Measurements from ENCODE around the gene LBH. TPM values are rescaled to one million over a fixed set of nuclear protein-coding genes. Genes with fewer than 3 reads are reported as not detected.
A peak's percentile ranks its signal among the peaks of the same experiment; 100 is the strongest.

LBH gene
- total RNA-seq, 1 experiment from 2014 or later, result 159 TPM

GRCh38 chr2:30245364-30245763 lies 14.0 kb downstream of the LBH start:
- H3K27me3 Mint-ChIP-seq (ENCODE audit: insufficient read depth, unreplicated experiment), result no peaks in the 10 kb centered on the region
- ChIA-PET POLR2A (no interaction called here), CTCF (interaction anchor here (0.9 kb wide), 1 partner anchor 466 kb away, joined by 3 read pairs; no protein-coding TSS in a partner anchor)
- no peaks in the 10 kb centered on the region for H3K9me3 Mint-ChIP-seq (ENCODE audit: unreplicated experiment)
- no peak for DNase-seq
- H3K36me3 Mint-ChIP-seq (ENCODE audit: insufficient read depth, unreplicated experiment), result peaks cover 88% of the 10 kb centered on the region
- Histone ChIP-seq H3K27me3 (replicated peaks; ENCODE audit: control insufficient read depth, insufficient read depth, low read length) (no peaks in the 10 kb centered on the region), H3K4me1 (peaks cover 5% of the 10 kb centered on the region; the same call in 1 of the 2 replicates), H3K9me3 (peaks cover 4% of the 10 kb centered on the region; the same call in 1 of the 2 replicates), H3K4me3 (ENCODE audit: low read depth, low read length) (no peak overlapping the region), H3K36me3 (ENCODE audit: control insufficient read depth, insufficient read depth, low read length) (no peaks in the 10 kb centered on the region)
- H3K27ac Mint-ChIP-seq (ENCODE audit: unreplicated experiment), result no peak overlapping the region
- BruUV-seq (replicated peaks), result no TSS peak
- no peak overlapping the region for H3K4me3 Mint-ChIP-seq (ENCODE audit: unreplicated experiment)
- intact Hi-C loops (cut with micrococcal nuclease; ENCODE audit: unreplicated experiment), result no loop called here
- TF ChIP-seq, protein P1, sequence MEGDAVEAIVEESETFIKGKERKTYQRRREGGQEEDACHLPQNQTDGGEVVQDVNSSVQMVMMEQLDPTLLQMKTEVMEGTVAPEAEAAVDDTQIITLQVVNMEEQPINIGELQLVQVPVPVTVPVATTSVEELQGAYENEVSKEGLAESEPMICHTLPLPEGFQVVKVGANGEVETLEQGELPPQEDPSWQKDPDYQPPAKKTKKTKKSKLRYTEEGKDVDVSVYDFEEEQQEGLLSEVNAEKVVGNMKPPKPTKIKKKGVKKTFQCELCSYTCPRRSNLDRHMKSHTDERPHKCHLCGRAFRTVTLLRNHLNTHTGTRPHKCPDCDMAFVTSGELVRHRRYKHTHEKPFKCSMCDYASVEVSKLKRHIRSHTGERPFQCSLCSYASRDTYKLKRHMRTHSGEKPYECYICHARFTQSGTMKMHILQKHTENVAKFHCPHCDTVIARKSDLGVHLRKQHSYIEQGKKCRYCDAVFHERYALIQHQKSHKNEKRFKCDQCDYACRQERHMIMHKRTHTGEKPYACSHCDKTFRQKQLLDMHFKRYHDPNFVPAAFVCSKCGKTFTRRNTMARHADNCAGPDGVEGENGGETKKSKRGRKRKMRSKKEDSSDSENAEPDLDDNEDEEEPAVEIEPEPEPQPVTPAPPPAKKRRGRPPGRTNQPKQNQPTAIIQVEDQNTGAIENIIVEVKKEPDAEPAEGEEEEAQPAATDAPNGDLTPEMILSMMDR (IDR thresholded peaks at IDR 0.05; ENCODE audit: insufficient read depth in 1 of 2, low read depth in 1 of 2, low read length in 1 of 2, severe bottlenecking in 1 of 2, unreplicated experiment in 1 of 2), result no peak
- peaks cover 21% of the 10 kb centered on the region for H3K4me1 Mint-ChIP-seq (ENCODE audit: low read depth, unreplicated experiment)

DNA sequence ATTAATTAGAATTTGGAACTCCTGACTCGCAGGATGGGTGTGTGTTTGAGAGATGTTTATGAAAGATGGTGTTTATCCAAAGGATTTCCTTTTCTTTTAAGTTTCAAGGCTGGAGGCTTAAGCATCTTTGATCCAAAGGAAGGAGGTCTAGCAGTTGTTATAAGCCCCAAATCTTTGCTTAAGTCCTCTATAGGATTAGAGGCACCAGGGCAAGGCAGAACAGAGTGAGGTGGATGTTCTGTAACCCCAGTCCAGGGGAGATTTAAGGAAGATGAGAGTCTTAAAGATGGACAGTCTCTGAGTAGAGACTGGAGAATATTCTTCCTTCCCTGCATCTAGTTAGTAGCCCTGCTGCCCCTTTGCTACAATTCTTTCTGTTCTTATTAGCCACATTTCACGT lies 17.5 kb downstream of the LBH start:
- Mint-ChIP-seq H3K9me3 (ENCODE audit: unreplicated experiment) (no peaks in the 10 kb centered on the region), H3K36me3 (ENCODE audit: insufficient read depth, unreplicated experiment) (peaks cover 90% of the 10 kb centered on the region), H3K27me3 (ENCODE audit: insufficient read depth, unreplicated experiment) (no peaks in the 10 kb centered on the region), H3K4me3 (ENCODE audit: unreplicated experiment) (no peak overlapping the region), H3K27ac (ENCODE audit: unreplicated experiment) (peak overlapping the region; percentile 88), H3K4me1 (ENCODE audit: low read depth, unreplicated experiment) (peaks cover 43% of the 10 kb centered on the region)
- Histone ChIP-seq H3K4me3 (ENCODE audit: low read depth, low read length) (no peak overlapping the region), H3K9me3 (peaks cover 4% of the 10 kb centered on the region; the same call in 1 of the 2 replicates), H3K36me3 (ENCODE audit: control insufficient read depth, insufficient read depth, low read length) (no peaks in the 10 kb centered on the region), H3K27me3 (replicated peaks; ENCODE audit: control insufficient read depth, insufficient read depth, low read length) (no peaks in the 10 kb centered on the region), H3K4me1 (peaks cover 33% of the 10 kb centered on the region)
- no peak for DNase-seq
- ChIA-PET POLR2A (no interaction called here), CTCF (no interaction called here)
- BruUV-seq (replicated peaks), result no TSS peak
- intact Hi-C loops (cut with micrococcal nuclease; ENCODE audit: unreplicated experiment), result no loop called here
- TF ChIP-seq, protein P1 (IDR thresholded peaks at IDR 0.05; ENCODE audit: insufficient read depth in 1 of 2, low read depth in 1 of 2, low read length in 1 of 2, severe bottlenecking in 1 of 2, unreplicated experiment in 1 of 2), result no peak

DNA sequence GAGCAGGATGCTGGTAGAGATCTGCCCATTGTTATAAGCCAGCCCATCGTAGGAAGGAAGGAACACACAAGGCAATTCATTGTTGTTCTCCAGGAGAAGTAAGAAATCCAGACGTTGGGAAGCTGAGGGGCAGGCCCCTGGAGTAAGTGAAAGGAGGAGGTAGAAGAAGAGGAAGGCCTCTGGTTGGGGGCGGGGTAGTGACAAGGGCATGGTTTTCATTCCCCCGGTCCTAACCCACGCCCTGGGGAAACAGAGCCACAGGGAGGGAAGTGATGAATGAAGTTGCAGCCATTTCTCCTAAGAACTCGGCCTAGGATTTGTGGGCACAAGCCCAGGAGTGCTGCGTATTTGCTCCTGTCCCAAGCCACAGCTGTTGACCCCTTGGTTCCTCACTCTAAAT lies 18.0 kb downstream of the LBH start:
- ChIA-PET POLR2A (no interaction called here), CTCF (no interaction called here)
- DNase-seq, result peak in 1 of 2 experiments; percentile 12
- TF ChIP-seq, protein P1 (IDR thresholded peaks at IDR 0.05; ENCODE audit: insufficient read depth in 1 of 2, low read depth in 1 of 2, low read length in 1 of 2, severe bottlenecking in 1 of 2, unreplicated experiment in 1 of 2), result no peak
- no peaks in the 10 kb centered on the region for H3K27me3 Mint-ChIP-seq (ENCODE audit: insufficient read depth, unreplicated experiment)
- no TSS peak for BruUV-seq (replicated peaks)
- no peaks in the 10 kb centered on the region for H3K9me3 Mint-ChIP-seq (ENCODE audit: unreplicated experiment)
- Histone ChIP-seq H3K9me3 (peaks cover 4% of the 10 kb centered on the region; the same call in 1 of the 2 replicates), H3K27me3 (replicated peaks; ENCODE audit: control insufficient read depth, insufficient read depth, low read length) (no peaks in the 10 kb centered on the region), H3K4me1 (peaks cover 39% of the 10 kb centered on the region), H3K36me3 (ENCODE audit: control insufficient read depth, insufficient read depth, low read length) (no peaks in the 10 kb centered on the region), H3K4me3 (ENCODE audit: low read depth, low read length) (no peak overlapping the region)
- H3K4me3 Mint-ChIP-seq (ENCODE audit: unreplicated experiment), result no peak overlapping the region
- H3K4me1 Mint-ChIP-seq (ENCODE audit: low read depth, unreplicated experiment), result peaks cover 43% of the 10 kb centered on the region
- peak overlapping the region; percentile 88 for H3K27ac Mint-ChIP-seq (ENCODE audit: unreplicated experiment)
- intact Hi-C loops (cut with micrococcal nuclease; ENCODE audit: unreplicated experiment), result no loop called here
- H3K36me3 Mint-ChIP-seq (ENCODE audit: insufficient read depth, unreplicated experiment), result peaks cover 85% of the 10 kb centered on the region

All from Caco-2 (cell line).